Hepatocyte (in vitro differentiated cells): ENCODE results near the gene ARF6. TPM values are rescaled to one million over a fixed set of nuclear protein-coding genes. Genes with fewer than 3 reads are reported as not detected.

Source experiments
- DNase-seq: peaks from one replicate; pipeline ENCODE4 v3.0.0-alpha.2; 2016; ENCODE audit warnings: low spot score
- H2AFZ ChIP-seq: fragments of 200-600 bp; sonication (generic); 2 replicates; pipeline ENCODE4 v1.6.0; 2016; ENCODE audit warnings: antibody characterized with exemption, mild to moderate bottlenecking
- H3K27ac ChIP-seq: fragments of 200-600 bp; sonication (generic); 2 replicates; pipeline ENCODE4 v1.5.1; 2016; ENCODE audit warnings: mild to moderate bottlenecking
- H3K27me3 ChIP-seq: fragments of 200-600 bp; sonication (generic); 2 replicates; pipeline ENCODE4 v1.6.1; 2016
- H3K36me3 ChIP-seq: fragments of 200-600 bp; sonication (generic); replicated peaks from 2 replicates; pipeline ENCODE4 v1.5.1; 2016; ENCODE audit warnings: low read depth; ENCODE audit not compliant: insufficient read depth
- H3K4me1 ChIP-seq: fragments of 200-600 bp; sonication (generic); 2 replicates; pipeline ENCODE4 v1.5.1; 2016; ENCODE audit warnings: mild to moderate bottlenecking, moderate library complexity; ENCODE audit not compliant: insufficient read depth
- H3K4me2 ChIP-seq: fragments of 200-600 bp; sonication (generic); 2 replicates; pipeline ENCODE4 v1.6.0; 2016
- H3K4me3 ChIP-seq: fragments of 200-600 bp; sonication (generic); 2 replicates; pipeline ENCODE4 v1.5.1; 2016; ENCODE audit warnings: mild to moderate bottlenecking
- H3K79me2 ChIP-seq: fragments of 200-600 bp; sonication (generic); 2 replicates; pipeline ENCODE4 v1.6.0; 2017; ENCODE audit warnings: mild to moderate bottlenecking
- H3K9me2 ChIP-seq: fragments of 200-600 bp; sonication (generic); replicated peaks from 2 replicates; pipeline ENCODE4 v1.6.0; 2017; ENCODE audit warnings: mild to moderate bottlenecking; ENCODE audit not compliant: insufficient read depth
- H3K9me3 ChIP-seq: fragments of 200-600 bp; sonication (generic); 2 replicates; pipeline ENCODE4 v1.5.1; 2016; ENCODE audit warnings: low read depth, mild to moderate bottlenecking
- H4K20me1 ChIP-seq: fragments of 200-600 bp; sonication (generic); 2 replicates; pipeline ENCODE4 v1.6.0; 2016; ENCODE audit warnings: mild to moderate bottlenecking; ENCODE audit not compliant: insufficient read depth, poor library complexity, severe bottlenecking
- CTCF ChIP-seq: fragments of 200-600 bp; sonication (generic); IDR thresholded peaks from 2 replicates; pipeline ENCODE4 v1.5.1; 2016; ENCODE audit warnings: antibody characterized with exemption, mild to moderate bottlenecking; ENCODE audit not compliant: poor library complexity
- EZH2 ChIP-seq: fragments of 200-600 bp; sonication (generic); IDR thresholded peaks from 2 replicates; pipeline ENCODE4 v1.6.1; 2016; ENCODE audit warnings: antibody characterized with exemption, mild to moderate bottlenecking, borderline replicate concordance
- EZH2phosphoT487 ChIP-seq: fragments of 200-600 bp; sonication (generic); IDR thresholded peaks from one replicate; pipeline ENCODE4 v1.6.1; 2018; ENCODE audit warnings: antibody characterized with exemption, mild to moderate bottlenecking, low read depth, moderate library complexity; ENCODE audit not compliant: unreplicated experiment, severe bottlenecking
- WGBS: methylation state at CpG from one replicate; pipeline ENCODE4 v1.1.6; 2016; ENCODE audit warnings: low lambda C conversion rate; ENCODE audit errors: missing lambda C conversion rate; 5-methylcytosine and 5-hydroxymethylcytosine counted together
- polyA plus RNA-seq: library from polyadenylated mRNA; unstranded; fragments of >200 nt; fragmentation: Nextera tagmentation; extraction: Ambion mirVana; gene quantifications from 2 replicates; pipeline ENCODE4 v1.2.1, GENCODE V29; 2016
- total RNA-seq: library from RNA; depleted of rRNA; stranded (reverse); fragments of >200 nt; gene quantifications from 2 replicates; pipeline ENCODE4 v1.2.3, GENCODE V29; 2014

ARF6 gene
- total and polyA plus RNA-seq, 2 experiments from 2014 or later = 53.9 to 64.8 TPM

GRCh38 chr14:49857427-49858003 is 35.4 kb upstream of the ARF6 start:
- Histone ChIP-seq H3K9me2 (no peaks in the 10 kb centered on the region), H4K20me1 (no peaks in the 10 kb centered on the region), H3K4me1 (peaks cover 6% of the 10 kb centered on the region), H3K4me3 (no peak overlapping the region), H3K27ac (no peak overlapping the region), H3K9me3 (no peaks in the 10 kb centered on the region), H3K36me3 (no peaks in the 10 kb centered on the region), H2AFZ (no peak overlapping the region), H3K4me2 (no peak overlapping the region), H3K27me3 (no peaks in the 10 kb centered on the region), H3K79me2 (peaks cover under 1% of the 10 kb centered on the region)
- WGBS = 85% methylated on average over 6 of the region's 6 CpGs
- no peak for DNase-seq
- no peak for TF ChIP-seq EZH2phosphoT487
- TF ChIP-seq EZH2 = no peak
- no peak for TF ChIP-seq CTCF

- Histone ChIP-seq H4K20me1 (no peaks in the 10 kb centered on the region), H3K9me2 (no peaks in the 10 kb centered on the region), H3K4me3 (no peak overlapping the region), H3K4me1 (peaks cover 6% of the 10 kb centered on the region), H3K27me3 (no peaks in the 10 kb centered on the region), H3K79me2 (no peaks in the 10 kb centered on the region), H2AFZ (no peak overlapping the region), H3K4me2 (no peak overlapping the region), H3K9me3 (no peaks in the 10 kb centered on the region), H3K27ac (no peak overlapping the region), H3K36me3 (no peaks in the 10 kb centered on the region)
- WGBS = 93% methylated on average over 3 of the region's 3 CpGs
- TF ChIP-seq EZH2phosphoT487 (no peak), CTCF (no peak), EZH2 (no peak)
- DNase-seq = no peak
Observed at GRCh38 chr14:49858383-49858782, 34.5 kb upstream of the ARF6 start.

GRCh38 chr14:49860988-49861698 is 31.7 kb upstream of the ARF6 start:
- 19% methylated on average over 4 of the region's 4 CpGs for WGBS
- Histone ChIP-seq H2AFZ (peak overlapping the region; percentile 90), H3K4me2 (peak overlapping the region; percentile 74), H3K4me3 (peak overlapping the region; percentile 66), H3K27ac (peak overlapping the region; percentile 99), H4K20me1 (no peaks in the 10 kb centered on the region), H3K79me2 (peaks cover 8% of the 10 kb centered on the region), H3K27me3 (no peaks in the 10 kb centered on the region), H3K36me3 (no peaks in the 10 kb centered on the region), H3K9me3 (no peaks in the 10 kb centered on the region), H3K9me2 (no peaks in the 10 kb centered on the region), H3K4me1 (peaks cover 11% of the 10 kb centered on the region)
- no peak for TF ChIP-seq EZH2
- TF ChIP-seq EZH2phosphoT487 = no peak
- no peak for TF ChIP-seq CTCF
- no peak for DNase-seq
